HepG2 (cell line): Measurements from ENCODE around the gene UPK1A. TPM values are rescaled to one million over a fixed set of nuclear protein-coding genes. Genes with fewer than 3 reads are reported as not detected.

ENCODE experiments used
- DR1 ChIP-seq: sonication (generic); formaldehyde crosslinking; IDR thresholded peaks from 2 replicates; pipeline ENCODE4 v1.8.0; 2021; ENCODE audit warnings: mild to moderate bottlenecking, missing genetic modification reagents, inconsistent platforms
- GABPB1 ChIP-seq: IDR thresholded peaks from 2 replicates; pipeline ENCODE4 v1.6.1; 2016; ENCODE audit warnings: mild to moderate bottlenecking, missing genetic modification reagents, moderate library complexity, missing compliant biosample characterization
- HIVEP1 ChIP-seq: sonication (generic); formaldehyde crosslinking; IDR thresholded peaks from 2 replicates; pipeline ENCODE4 v1.4.0; 2020; ENCODE audit warnings: mild to moderate bottlenecking, missing genetic modification reagents
- MAFK ChIP-seq, 2 experiments: IDR thresholded peaks in 1 of 2; conservative IDR thresholded peaks in 1 of 2; 2 replicates each; pipeline ENCODE4 v1.6.1; 2011; ENCODE audit warnings: improper control_type of control experiment in 2 of 2, low read length in 2 of 2
- MEIS1 ChIP-seq: sonication (generic); formaldehyde crosslinking; IDR thresholded peaks from 2 replicates; pipeline ENCODE4 v1.9.0; 2021; ENCODE audit warnings: mild to moderate bottlenecking, missing genetic modification reagents, moderate library complexity, borderline replicate concordance
- NONO ChIP-seq, 2 experiments: fragments of 450-650 bp in 1 of 2; sonication (generic) in 1 of 2; formaldehyde crosslinking in 1 of 2; IDR thresholded peaks in 1 of 2; conservative IDR thresholded peaks in 1 of 2; 2 replicates each; pipeline versions ENCODE4 v1.6.1 to v1.8.0; 2017 to 2022; ENCODE audit warnings: mild to moderate bottlenecking in 1 of 2, missing genetic modification reagents in 1 of 2, moderate library complexity in 1 of 2
- NR3C1 ChIP-seq: sonication (generic); formaldehyde crosslinking; IDR thresholded peaks from 2 replicates; pipeline ENCODE4 v1.4.0; 2020; ENCODE audit warnings: missing genetic modification reagents
- PITX1 ChIP-seq: sonication (generic); formaldehyde crosslinking; IDR thresholded peaks from 2 replicates; pipeline ENCODE4 v1.5.1; 2020; ENCODE audit warnings: mild to moderate bottlenecking, missing genetic modification reagents
- RFXAP ChIP-seq: sonication (generic); formaldehyde crosslinking; IDR thresholded peaks from 2 replicates; pipeline ENCODE4 v1.4.0; 2020; ENCODE audit warnings: missing genetic modification reagents, borderline replicate concordance
- SMAD9 ChIP-seq: sonication (generic); formaldehyde crosslinking; IDR thresholded peaks from 2 replicates; pipeline ENCODE4 v1.5.1; 2020; ENCODE audit warnings: mild to moderate bottlenecking, missing genetic modification reagents
- SMARCC2 ChIP-seq: fragments of 450-650 bp; IDR thresholded peaks from 2 replicates; pipeline ENCODE4 v1.6.1; 2017; ENCODE audit warnings: antibody characterized with exemption, mild to moderate bottlenecking
- SP5 ChIP-seq: IDR thresholded peaks from 2 replicates; pipeline ENCODE4 v1.6.1; 2016; ENCODE audit warnings: low read depth, borderline replicate concordance
- ZNF235 ChIP-seq: sonication (generic); formaldehyde crosslinking; IDR thresholded peaks from 2 replicates; pipeline ENCODE4 v1.8.1; 2023; ENCODE audit warnings: mild to moderate bottlenecking, missing genetic modification reagents, borderline replicate concordance
- ZNF562 ChIP-seq: sonication (generic); formaldehyde crosslinking; IDR thresholded peaks from 2 replicates; pipeline ENCODE4 v1.8.0; 2022; ENCODE audit warnings: missing genetic modification reagents, borderline replicate concordance
- ZNF678 ChIP-seq: sonication (generic); formaldehyde crosslinking; IDR thresholded peaks from 2 replicates; pipeline ENCODE4 v1.4.0; 2020; ENCODE audit warnings: mild to moderate bottlenecking, missing genetic modification reagents
- polyA plus RNA-seq, 8 experiments: library from polyadenylated mRNA; depleted of rRNA in 3 of 8; stranded (reverse) in 7 of 8; unstranded in 1 of 8; fragments of >200 nt; fragmentation: Illumina TruSeq in 4 of 8; extraction: Trizol in 4 of 8; gene quantifications; 2 replicates each; pipeline versions ENCODE4 v1.2.1 to v1.2.3, GENCODE V29; 2011 to 2016; ENCODE audit warnings: low read depth in 4 of 8, missing spikeins in 1 of 8, mixed read lengths in 1 of 8; ENCODE audit not compliant: insufficient read depth in 1 of 8
- total RNA-seq, 5 experiments: library from RNA; depleted of rRNA; stranded (reverse); fragments of >200 nt; fragmentation: Illumina TruSeq; extraction: Trizol; gene quantifications; 2 replicates each; pipeline ENCODE4 v1.2.3, GENCODE V29; 2016; ENCODE audit warnings: low read depth in 1 of 5
- TF ChIP-seq, protein P1 (sequence below): sonication (generic); formaldehyde crosslinking; IDR thresholded peaks from 2 replicates; pipeline ENCODE4 v1.5.0; 2020; ENCODE audit warnings: missing genetic modification reagents, mild to moderate bottlenecking, borderline replicate concordance
- TF ChIP-seq, protein P2 (sequence below): sonication (generic); formaldehyde crosslinking; IDR thresholded peaks from 2 replicates; pipeline ENCODE4 v1.8.1; 2023; ENCODE audit warnings: mild to moderate bottlenecking, moderate library complexity, missing genetic modification reagents
- TF ChIP-seq, protein P3 (sequence below): sonication (generic); formaldehyde crosslinking; IDR thresholded peaks from 2 replicates; pipeline ENCODE4 v1.8.0; 2022; ENCODE audit warnings: mild to moderate bottlenecking, missing genetic modification reagents; ENCODE audit not compliant: insufficient replicate concordance
- TF ChIP-seq, protein P4 (sequence below): IDR thresholded peaks from 2 replicates; pipeline ENCODE4 v1.6.1; 2016
- TF ChIP-seq, protein P5 (sequence below): sonication (generic); formaldehyde crosslinking; IDR thresholded peaks from 2 replicates; pipeline ENCODE4 v1.5.1; 2020; ENCODE audit warnings: missing genetic modification reagents, mild to moderate bottlenecking, borderline replicate concordance

UPK1A gene
- total and polyA plus RNA-seq, 2 of the 13 experiments (the other 11 are each of a cell fraction or from before 2014, with no cell fraction given) = 2.9 TPM; not detected in 1

DNA sequence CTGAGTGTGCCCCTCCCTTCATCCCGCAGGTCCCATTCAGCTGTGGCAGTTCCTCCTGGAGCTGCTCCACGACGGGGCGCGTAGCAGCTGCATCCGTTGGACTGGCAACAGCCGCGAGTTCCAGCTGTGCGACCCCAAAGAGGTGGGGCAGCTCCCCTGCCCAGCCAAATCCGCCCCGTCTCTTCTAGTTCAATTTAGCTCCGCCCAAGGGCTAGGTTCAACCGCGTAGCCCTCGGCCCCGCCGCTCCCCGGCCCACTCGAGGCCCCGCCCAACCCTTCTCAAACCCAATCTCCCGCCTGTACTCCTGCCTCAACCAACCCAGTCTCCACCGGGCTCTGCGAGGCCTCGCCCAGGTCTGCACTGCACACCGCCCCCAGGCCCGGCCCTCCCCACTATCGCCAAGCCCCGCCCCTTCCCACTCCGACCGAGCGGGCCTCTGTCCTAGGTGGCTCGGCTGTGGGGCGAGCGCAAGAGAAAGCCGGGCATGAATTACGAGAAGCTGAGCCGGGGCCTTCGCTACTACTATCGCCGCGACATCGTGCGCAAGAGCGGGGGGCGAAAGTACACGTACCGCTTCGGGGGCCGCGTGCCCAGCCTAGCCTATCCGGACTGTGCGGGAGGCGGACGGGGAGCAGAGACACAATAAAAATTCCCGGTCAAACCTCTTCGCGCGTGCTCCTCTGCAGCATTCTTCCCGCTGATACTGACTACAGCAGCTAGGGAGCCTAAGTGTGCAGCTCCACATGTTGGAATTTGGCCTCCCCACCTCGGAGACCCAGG lies 21.9 kb upstream of the UPK1A start (continued):
- no peak for TF ChIP-seq ZNF678
- TF ChIP-seq, protein P1, sequence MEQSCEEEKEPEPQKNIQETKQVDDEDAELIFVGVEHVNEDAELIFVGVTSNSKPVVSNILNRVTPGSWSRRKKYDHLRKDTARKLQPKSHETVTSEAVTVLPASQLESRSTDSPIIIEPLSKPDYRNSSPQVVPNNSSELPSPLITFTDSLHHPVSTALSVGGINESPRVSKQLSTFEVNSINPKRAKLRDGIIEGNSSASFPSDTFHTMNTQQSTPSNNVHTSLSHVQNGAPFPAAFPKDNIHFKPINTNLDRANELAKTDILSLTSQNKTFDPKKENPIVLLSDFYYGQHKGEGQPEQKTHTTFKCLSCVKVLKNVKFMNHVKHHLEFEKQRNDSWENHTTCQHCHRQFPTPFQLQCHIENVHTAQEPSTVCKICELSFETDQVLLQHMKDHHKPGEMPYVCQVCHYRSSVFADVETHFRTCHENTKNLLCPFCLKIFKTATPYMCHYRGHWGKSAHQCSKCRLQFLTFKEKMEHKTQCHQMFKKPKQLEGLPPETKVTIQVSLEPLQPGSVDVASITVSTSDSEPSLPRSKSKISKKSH (CRISPR knock-in tag) = no peak
- peak; percentile 59; the same call in 1 of the 2 replicates for TF ChIP-seq DR1 (CRISPR knock-in tag)
- TF ChIP-seq NR3C1 (CRISPR knock-in tag) = no peak
- TF ChIP-seq NONO (IDR thresholded peaks at IDR 0.05) = no peak
- 0 out of 2 replicates have a peak, but pooled peaks have one; percentile 22 for TF ChIP-seq NONO (CRISPR knock-in tag; conservative IDR thresholded peaks at IDR 0.05)
- TF ChIP-seq, protein P2, sequence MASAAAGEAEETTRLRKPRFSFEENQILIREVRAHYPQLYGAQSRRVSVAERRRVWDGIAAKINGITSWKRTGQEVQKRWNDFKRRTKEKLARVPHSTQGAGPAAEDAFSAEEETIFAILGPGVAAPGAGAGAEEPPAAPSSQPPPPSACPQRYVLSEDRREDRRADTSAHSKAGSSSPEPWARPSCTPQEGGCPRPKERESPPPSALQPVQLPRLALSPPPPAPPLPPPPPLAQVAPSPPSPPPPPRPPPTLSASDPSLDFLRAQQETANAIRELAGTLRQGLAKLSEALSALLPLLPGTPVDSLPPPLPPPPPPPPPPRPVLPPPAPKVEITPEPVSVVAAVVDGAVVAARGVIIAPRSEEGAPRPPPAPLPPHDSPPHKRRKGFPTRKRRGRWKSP (CRISPR knock-in tag) = peak; percentile 60; the same call in 1 of the 2 replicates
- peak; percentile 56 for TF ChIP-seq GABPB1
- no peak for TF ChIP-seq SMAD9
- TF ChIP-seq MAFK (conservative IDR thresholded peaks at IDR 0.05 in 1 of 2, IDR thresholded peaks at IDR 0.05 in 1 of 2; ENCODE audit: low read length in 2 of 2) = no peak
- peak; percentile 87 for TF ChIP-seq ZNF235 (CRISPR knock-in tag)
- no peak for TF ChIP-seq SMARCC2
- TF ChIP-seq HIVEP1 (CRISPR knock-in tag) = peak; percentile 33; the same call in 1 of the 2 replicates
- TF ChIP-seq, protein P3, sequence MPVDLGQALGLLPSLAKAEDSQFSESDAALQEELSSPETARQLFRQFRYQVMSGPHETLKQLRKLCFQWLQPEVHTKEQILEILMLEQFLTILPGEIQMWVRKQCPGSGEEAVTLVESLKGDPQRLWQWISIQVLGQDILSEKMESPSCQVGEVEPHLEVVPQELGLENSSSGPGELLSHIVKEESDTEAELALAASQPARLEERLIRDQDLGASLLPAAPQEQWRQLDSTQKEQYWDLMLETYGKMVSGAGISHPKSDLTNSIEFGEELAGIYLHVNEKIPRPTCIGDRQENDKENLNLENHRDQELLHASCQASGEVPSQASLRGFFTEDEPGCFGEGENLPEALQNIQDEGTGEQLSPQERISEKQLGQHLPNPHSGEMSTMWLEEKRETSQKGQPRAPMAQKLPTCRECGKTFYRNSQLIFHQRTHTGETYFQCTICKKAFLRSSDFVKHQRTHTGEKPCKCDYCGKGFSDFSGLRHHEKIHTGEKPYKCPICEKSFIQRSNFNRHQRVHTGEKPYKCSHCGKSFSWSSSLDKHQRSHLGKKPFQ (CRISPR knock-in tag) = no peak
- TF ChIP-seq, protein P4, sequence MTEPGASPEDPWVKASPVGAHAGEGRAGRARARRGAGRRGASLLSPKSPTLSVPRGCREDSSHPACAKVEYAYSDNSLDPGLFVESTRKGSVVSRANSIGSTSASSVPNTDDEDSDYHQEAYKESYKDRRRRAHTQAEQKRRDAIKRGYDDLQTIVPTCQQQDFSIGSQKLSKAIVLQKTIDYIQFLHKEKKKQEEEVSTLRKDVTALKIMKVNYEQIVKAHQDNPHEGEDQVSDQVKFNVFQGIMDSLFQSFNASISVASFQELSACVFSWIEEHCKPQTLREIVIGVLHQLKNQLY (CRISPR knock-in tag) = no peak
- TF ChIP-seq, protein P5, sequence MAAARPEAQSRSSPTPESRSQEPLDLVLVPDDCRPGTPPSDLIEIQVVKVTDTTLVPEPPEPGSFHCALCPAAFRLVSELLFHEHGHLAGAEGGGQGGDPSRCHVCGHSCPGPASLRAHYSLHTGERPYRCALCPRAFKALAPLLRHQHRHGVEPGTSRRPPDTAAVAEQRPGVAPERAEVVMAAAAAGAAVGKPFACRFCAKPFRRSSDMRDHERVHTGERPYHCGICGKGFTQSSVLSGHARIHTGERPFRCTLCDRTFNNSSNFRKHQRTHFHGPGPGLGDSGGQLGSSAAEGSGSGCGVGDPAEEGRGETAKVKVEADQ (CRISPR knock-in tag) = no peak
- no peak for TF ChIP-seq PITX1 (CRISPR knock-in tag)
- TF ChIP-seq RFXAP (CRISPR knock-in tag) = no peak
- no peak; the same call in none of the 2 replicates for TF ChIP-seq MEIS1 (CRISPR knock-in tag)
- peak; percentile 58; the same call in 1 of the 2 replicates for TF ChIP-seq SP5
- TF ChIP-seq ZNF562 (CRISPR knock-in tag) = no peak
